NCI-H2081 treated with DMSO at 0.1 percent for 48 hours (cell line): ENCODE measurements around the gene ITPR3.
A peak's percentile ranks its signal among the peaks of the same experiment; 100 is the strongest.

ENCODE experiments used
- DNase-seq: peaks from one replicate; lab custom pipeline; 2025; lab: John Stamatoyannopoulos, UW

Gene ITPR3

GRCh38 chr6:33620856-33621710 is at the start of gene ITPR3:
Gene ITPR3, plus strand, starts transcription at chr6:33621322. Its CDS starts 281 bp downstream, at chr6:33621603.
- no peak for DNase-seq

- DNase-seq = no peak
These were observed 49.3 kb upstream of the ITPR3 start for GRCh38 chr6:33571637-33572316.

GRCh38 chr6:33575211-33575610 is 45.9 kb upstream of the ITPR3 start:
- DNase-seq = no peak

GRCh38 chr6:33576668-33577067 is 44.5 kb upstream of the ITPR3 start:
- no peak for DNase-seq

- DNase-seq = no peak
These were observed 44.0 kb upstream of the ITPR3 start for GRCh38 chr6:33577106-33577535.

- DNase-seq = no peak
These were observed 43.4 kb upstream of the ITPR3 start for GRCh38 chr6:33577718-33578117.

GRCh38 chr6:33578164-33578563 is 43.0 kb upstream of the ITPR3 start:
- no peak for DNase-seq

- no peak for DNase-seq
These were observed 42.5 kb upstream of the ITPR3 start for GRCh38 chr6:33578588-33579011.

- DNase-seq = peak; percentile 75
These were observed 41.1 kb upstream of the ITPR3 start, which contains the start of gene BAK1 for GRCh38 chr6:33579828-33580714. Gene BAK1, minus strand, starts transcription at chr6:33580276. Its CDS starts 2,672 bp downstream, at chr6:33577604.

- no peak for DNase-seq
These were observed 39.9 kb upstream of the ITPR3 start for GRCh38 chr6:33581186-33581585.

- no peak for DNase-seq
These were observed 37.4 kb upstream of the ITPR3 start for GRCh38 chr6:33583591-33584155.

- DNase-seq = no peak
These were observed 36.3 kb upstream of the ITPR3 start for GRCh38 chr6:33584700-33585402.

GRCh38 chr6:33585403-33586107 is 35.6 kb upstream of the ITPR3 start:
- DNase-seq = no peak

- DNase-seq = no peak
These were observed 34.9 kb upstream of the ITPR3 start for GRCh38 chr6:33586108-33586640.

GRCh38 chr6:33587529-33587928 is 33.6 kb upstream of the ITPR3 start:
- DNase-seq = no peak

- DNase-seq = no peak
These were observed 32.2 kb upstream of the ITPR3 start for GRCh38 chr6:33588894-33589293.

- no peak for DNase-seq
These were observed 31.8 kb upstream of the ITPR3 start for GRCh38 chr6:33589392-33589730.

- no peak for DNase-seq
These were observed 31.2 kb upstream of the ITPR3 start for GRCh38 chr6:33589731-33590530.

- no peak for DNase-seq
These were observed 30.5 kb upstream of the ITPR3 start for GRCh38 chr6:33590531-33591198.
